Measurements from ENCODE around the gene ATXN10. TPM values are rescaled to one million over a fixed set of nuclear protein-coding genes. Genes with fewer than 3 reads are reported as not detected.

The ATXN10 gene
- total RNA-seq, 6 donors from 2014 or later = 90.2 to 137 (median 110) TPM

DNA sequence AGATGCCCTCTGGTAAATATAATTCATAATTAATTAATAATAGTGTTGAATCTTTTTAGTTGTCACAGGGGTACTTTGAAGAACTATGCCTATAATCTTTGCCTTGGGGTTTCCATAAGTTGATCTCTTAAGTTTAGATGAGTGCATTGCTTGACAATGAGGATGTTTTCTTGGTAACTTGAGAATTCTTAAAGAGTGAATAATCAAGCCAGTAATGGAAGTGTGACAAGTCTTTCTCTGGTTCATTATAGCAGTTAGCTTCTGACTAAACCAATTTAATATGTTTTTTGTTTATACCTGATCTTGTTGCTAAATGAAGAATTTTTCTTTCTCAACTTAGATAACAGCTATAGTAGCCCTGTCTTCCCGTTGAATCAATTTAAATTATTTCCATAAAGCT is 46.2 kb downstream of the ATXN10 start:
- 94 to 96% methylated on average over 1 of the region's 1 CpG for WGBS, 2 donors

GRCh38 chr22:45718391-45718790 is 46.8 kb downstream of the ATXN10 start:
- 90 to 94% methylated on average over 4 of the region's 4 CpGs for WGBS, 2 donors
- Histone ChIP-seq H3K4me3 (no peak overlapping the region), H3K27ac (no peak overlapping the region), H3K27me3 (no peaks in the 10 kb centered on the region), H3K9me3 (no peaks in the 10 kb centered on the region), H3K36me3 (peaks cover 0 to 34% (median 3%) of the 10 kb centered on the region in 4 donors), H3K4me1 (no peaks in the 10 kb centered on the region)
- no peak for DNase-seq
- no peak for ATAC-seq (ENCODE audit: low FRiP score in 2 of 2)
- no peak for TF ChIP-seq CTCF (IDR thresholded peaks at IDR 0.05)
- no peak for TF ChIP-seq POLR2A (IDR thresholded peaks at IDR 0.05)
- no peak for TF ChIP-seq POLR2AphosphoS5 (IDR thresholded peaks at IDR 0.05)
- no peak for TF ChIP-seq EP300 (IDR thresholded peaks at IDR 0.05)

More for the DNA sequence above, 46.2 kb downstream of the ATXN10 start:
- H3K4me3 ChIP-seq = no peak overlapping the region
- no peak overlapping the region for H3K27ac ChIP-seq
- ATAC-seq (ENCODE audit: low FRiP score in 2 of 2) (no peak), DNase-seq (no peak)
- TF ChIP-seq POLR2AphosphoS5 (IDR thresholded peaks at IDR 0.05) (no peak), POLR2A (IDR thresholded peaks at IDR 0.05) (no peak), CTCF (IDR thresholded peaks at IDR 0.05) (no peak), EP300 (IDR thresholded peaks at IDR 0.05) (no peak)
- no peaks in the 10 kb centered on the region for H3K4me1 ChIP-seq
- H3K36me3 ChIP-seq = peaks cover 0 to 34% (median 3%) of the 10 kb centered on the region in 4 donors
- no peaks in the 10 kb centered on the region for H3K9me3 ChIP-seq
- no peaks in the 10 kb centered on the region for H3K27me3 ChIP-seq

GRCh38 chr22:45720839-45721378 is 49.3 kb downstream of the ATXN10 start:
- no peak overlapping the region for H3K27ac ChIP-seq
- H3K4me1 ChIP-seq = no peaks in the 10 kb centered on the region
- H3K36me3 ChIP-seq = peaks cover 0 to 21% (median 3%) of the 10 kb centered on the region in 4 donors
- ATAC-seq (ENCODE audit: low FRiP score in 2 of 2) (no peak), DNase-seq (no peak)
- no peaks in the 10 kb centered on the region for H3K9me3 ChIP-seq
- no peaks in the 10 kb centered on the region for H3K27me3 ChIP-seq
- no peak for TF ChIP-seq EP300 (IDR thresholded peaks at IDR 0.05)
- 96% methylated on average over 5 of the region's 5 CpGs for WGBS, 2 donors
- no peak overlapping the region for H3K4me3 ChIP-seq

DNA sequence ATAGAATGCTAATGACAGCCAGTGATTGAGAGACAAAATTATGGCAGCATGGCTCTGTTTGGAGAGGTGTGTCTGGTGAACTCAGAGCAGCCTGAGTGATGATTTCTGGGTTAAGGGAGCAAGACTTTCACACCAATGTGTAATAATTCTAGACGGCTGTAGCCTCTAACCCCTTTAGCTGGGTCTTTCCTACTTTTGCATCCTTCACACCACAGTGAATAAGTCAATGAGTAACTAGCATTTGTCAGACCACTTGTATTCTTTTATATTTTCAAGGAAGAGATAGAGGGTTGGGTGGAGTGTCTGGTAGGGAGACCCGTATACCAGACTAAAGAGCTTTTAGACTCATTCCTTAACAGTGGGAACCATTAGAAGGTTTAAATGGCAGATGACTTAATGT is 50.4 kb downstream of the ATXN10 start:
- no peak for ATAC-seq (ENCODE audit: low FRiP score in 2 of 2)
- H3K4me1 ChIP-seq = no peaks in the 10 kb centered on the region
- DNase-seq = no peak
- H3K4me3 ChIP-seq = no peak overlapping the region
- no peak for TF ChIP-seq EP300 (IDR thresholded peaks at IDR 0.05)
- TF ChIP-seq CTCF (IDR thresholded peaks at IDR 0.05) = no peak
- TF ChIP-seq POLR2AphosphoS5 (IDR thresholded peaks at IDR 0.05) = no peak
- no peak for TF ChIP-seq POLR2A (IDR thresholded peaks at IDR 0.05)
- H3K9me3 ChIP-seq = no peaks in the 10 kb centered on the region
- no peaks in the 10 kb centered on the region for H3K27me3 ChIP-seq
- peaks cover 0 to 21% (median 3%) of the 10 kb centered on the region in 4 donors for H3K36me3 ChIP-seq
- no peak overlapping the region for H3K27ac ChIP-seq
- 63 to 76% methylated on average over 2 of the region's 2 CpGs for WGBS, 2 donors

GRCh38 chr22:45726081-45726480 is 54.4 kb downstream of the ATXN10 start:
- no peaks in the 10 kb centered on the region for H3K27me3 ChIP-seq
- H3K27ac ChIP-seq = no peak overlapping the region
- H3K9me3 ChIP-seq = no peaks in the 10 kb centered on the region
- ATAC-seq (ENCODE audit: low FRiP score in 2 of 2) (no peak), DNase-seq (no peak)
- 80 to 81% methylated on average over 2 of the region's 2 CpGs for WGBS, 2 donors
- H3K4me1 ChIP-seq = no peaks in the 10 kb centered on the region
- peaks cover 0 to 24% (median 6%) of the 10 kb centered on the region in 4 donors for H3K36me3 ChIP-seq
- H3K4me3 ChIP-seq = no peak overlapping the region
- TF ChIP-seq CTCF (IDR thresholded peaks at IDR 0.05) (no peak), POLR2AphosphoS5 (IDR thresholded peaks at IDR 0.05) (no peak), EP300 (IDR thresholded peaks at IDR 0.05) (no peak), POLR2A (IDR thresholded peaks at IDR 0.05) (no peak)
